ENCODE results near the gene NT5C2.
"Not testable (repeated sequence)": the region's sequence is repeated elsewhere in the genome, so short reads cannot be mapped to it uniquely, and the experiment has no call there.

The NT5C2 gene

DNA sequence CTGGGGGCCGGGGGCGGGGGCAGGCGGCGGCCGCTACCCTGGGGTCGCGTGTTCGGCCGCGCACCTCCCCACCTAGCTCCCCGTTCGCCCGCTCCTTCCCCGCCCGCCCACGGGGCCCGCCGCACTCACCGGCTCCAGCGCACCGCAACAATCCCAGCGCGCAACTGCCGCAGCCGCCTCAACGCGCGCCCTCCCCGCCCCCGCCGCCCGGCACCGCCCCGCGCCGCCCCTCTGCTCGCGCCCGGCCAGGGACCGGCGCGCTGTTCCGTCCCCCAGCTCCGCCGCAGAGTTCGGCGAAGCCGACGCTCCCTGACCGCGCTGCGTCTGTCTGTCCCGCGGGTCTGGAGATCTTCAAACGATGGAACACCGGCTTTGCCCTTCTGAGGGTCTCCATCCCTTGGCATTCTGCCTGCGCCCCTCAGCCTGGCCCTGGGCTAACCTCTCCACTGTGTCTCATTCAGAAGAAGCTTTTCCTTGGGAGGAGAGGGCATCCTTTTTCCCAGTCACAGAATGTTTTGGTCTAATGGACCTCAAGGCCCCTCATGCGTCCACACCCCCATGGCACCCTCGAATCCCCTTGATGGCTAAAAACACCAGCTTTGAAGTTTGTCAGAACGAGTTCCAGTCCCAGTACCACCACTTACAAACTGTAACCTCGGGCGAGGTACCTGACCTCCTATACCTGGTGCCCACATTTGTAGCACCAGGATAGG is at the start of gene NT5C2:
Gene NT5C2, minus strand, starts transcription at position 166 of the 713 bp plus-strand sequence. CDS start 18,314 bp downstream, outside the sequence.
- peak; percentile 47 to 56 for DNase-seq (ENCODE audit: low read depth in 2 of 2)

DNA sequence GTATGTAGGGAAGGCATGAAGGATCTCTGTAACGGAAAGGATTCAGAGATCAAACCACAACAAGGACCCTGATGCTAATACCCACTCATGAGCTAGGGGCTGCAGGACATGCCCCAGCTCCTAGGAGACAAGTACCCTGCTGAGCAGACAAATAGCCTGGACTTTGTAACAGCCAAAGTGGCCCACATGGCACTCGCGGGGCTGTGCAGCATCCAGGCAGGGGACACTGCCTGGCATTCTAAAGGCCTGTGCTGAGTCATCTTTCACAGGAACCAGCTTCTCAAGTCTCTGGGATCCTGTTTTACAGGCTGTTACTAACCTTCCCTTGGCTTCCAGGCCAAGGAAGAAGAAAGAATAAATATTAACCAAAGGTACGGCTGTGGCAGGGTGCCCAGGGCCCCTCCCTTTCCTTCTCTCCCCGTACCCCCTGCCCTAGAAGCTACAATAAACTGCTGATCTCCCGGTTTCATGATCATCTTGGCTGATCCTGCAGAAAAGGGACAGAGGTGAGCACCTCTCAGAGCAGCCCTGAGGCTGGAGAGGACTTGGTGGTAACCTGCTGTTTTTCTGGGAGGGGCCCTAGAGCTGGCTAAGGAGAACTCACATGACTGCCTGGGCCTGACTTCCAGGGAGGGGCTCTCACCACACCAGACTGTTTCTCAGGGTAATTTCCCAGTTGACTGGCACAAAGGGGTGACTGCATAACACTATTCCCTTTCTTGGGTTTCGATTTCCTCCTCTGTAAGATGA is 48.4 kb upstream of the NT5C2 start:
- DNase-seq (ENCODE audit: low read depth in 2 of 2) = no peak

DNA sequence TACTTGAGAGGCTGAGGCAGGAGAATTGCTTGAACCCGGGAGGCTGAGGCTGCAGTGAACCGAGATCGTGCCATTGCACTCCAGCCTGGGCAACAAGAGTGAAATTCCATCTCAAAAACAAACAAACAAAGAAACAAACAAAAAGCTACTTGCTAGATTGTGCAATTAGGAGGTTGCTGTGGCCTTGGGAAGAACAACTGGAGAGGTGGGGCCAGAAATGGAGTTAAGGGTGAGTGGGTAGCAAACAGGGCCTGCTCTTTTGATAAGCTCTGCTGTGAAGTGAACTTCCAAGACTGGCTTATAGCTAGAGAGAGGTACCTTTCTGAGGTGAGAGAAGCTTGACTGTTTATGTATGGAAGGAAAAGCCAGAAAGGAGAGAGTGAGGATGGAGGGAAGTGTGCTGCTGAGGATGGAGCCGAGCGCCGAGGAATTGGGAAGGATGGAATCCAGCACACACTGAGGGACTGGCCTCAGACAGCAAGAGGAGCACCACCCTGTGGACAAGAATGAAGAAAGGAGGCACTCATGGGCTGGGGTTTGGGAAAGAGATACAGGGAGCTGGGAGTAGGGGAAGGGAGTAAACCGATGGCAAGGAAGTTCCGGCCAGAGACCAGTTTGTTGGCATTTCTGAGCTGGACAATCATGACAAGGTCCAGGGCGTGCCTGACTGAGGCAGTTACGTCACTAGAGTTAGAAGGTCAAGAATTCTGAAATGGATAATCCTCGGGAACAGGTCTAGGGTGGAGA is 45.6 kb upstream of the NT5C2 start:
- no peak for DNase-seq (ENCODE audit: low read depth in 2 of 2)

DNA sequence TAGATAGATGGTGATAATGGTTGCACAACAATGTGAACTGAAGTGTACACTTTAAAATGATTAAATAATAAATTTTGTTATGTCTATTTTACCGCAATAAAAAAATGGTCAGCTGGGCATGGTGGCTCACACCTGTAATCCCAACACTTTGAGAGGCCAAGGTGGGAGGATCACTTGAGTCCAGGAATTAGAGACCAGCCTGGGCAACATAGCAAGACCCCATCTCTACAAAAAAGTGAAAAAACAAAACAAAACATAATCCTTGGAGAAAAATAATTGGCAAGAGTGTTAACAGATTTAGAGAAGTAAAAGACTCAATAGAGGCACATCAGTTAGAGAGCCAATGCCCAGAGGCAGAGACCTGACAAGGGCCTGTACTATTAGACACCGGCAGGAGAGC is 42.7 kb upstream of the NT5C2 start:
- no peak for DNase-seq (ENCODE audit: low read depth in 2 of 2)

DNA sequence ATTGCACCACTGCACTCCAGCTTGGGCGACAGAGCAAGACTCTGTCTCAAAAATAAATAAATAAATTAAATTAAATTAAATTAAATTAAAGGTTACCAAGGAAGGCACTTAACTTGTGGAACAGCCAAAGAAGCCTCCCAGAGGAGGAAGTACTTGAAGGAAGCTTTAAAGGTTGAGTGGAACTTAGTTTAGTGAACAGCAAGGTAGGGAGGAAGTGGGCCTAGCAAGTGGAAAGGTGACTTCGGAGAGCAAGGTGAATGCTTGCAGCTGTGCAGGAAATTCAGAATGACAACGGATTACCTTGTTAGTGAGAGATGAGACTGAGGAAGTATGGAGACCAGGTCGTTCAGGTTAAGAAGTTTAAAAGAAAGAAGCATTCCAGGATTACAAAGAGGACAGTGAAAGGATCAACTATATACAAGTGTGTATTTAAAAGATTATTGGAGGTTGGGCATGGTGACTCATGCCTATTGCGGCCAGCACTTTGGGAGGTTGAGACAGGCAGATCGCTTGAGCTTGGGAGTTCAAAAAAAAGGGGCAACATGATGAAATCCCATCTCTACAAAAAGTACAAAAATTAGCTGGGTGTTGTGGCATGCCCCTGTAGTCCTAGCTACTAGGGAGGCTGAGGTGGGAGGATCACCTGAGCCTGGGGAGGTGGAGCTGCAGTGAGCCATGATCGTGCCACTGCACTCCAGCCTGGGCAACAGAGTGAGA is 39.9 kb upstream of the NT5C2 start:
- DNase-seq (ENCODE audit: low read depth in 2 of 2) = no peak

DNA sequence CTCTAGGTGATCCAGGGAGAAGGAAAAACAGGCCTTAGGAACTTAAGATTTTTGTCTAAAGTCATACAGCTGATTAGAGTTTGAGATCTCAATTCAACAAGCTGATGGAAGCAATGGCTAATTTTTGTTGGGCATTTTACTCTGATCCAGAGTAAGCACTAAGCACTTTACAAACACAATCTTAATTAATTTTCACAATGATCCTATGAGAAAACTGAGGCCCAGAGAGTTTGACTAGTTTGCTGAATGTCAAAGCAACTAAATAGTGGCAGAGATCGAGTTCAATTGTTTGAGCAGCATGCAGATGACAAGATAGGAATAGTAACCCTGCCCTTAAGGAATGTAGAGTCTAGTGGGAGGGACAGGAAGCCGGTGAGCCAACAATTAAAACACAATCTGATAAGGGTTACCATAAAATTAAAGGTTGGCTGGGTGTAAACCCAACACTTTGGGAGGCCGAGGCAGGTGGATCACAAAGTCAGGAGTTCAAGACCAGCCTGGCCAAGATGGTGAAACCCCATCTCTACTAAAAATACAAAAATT is 39.1 kb upstream of the NT5C2 start:
- no peak for DNase-seq (ENCODE audit: low read depth in 2 of 2)

DNA sequence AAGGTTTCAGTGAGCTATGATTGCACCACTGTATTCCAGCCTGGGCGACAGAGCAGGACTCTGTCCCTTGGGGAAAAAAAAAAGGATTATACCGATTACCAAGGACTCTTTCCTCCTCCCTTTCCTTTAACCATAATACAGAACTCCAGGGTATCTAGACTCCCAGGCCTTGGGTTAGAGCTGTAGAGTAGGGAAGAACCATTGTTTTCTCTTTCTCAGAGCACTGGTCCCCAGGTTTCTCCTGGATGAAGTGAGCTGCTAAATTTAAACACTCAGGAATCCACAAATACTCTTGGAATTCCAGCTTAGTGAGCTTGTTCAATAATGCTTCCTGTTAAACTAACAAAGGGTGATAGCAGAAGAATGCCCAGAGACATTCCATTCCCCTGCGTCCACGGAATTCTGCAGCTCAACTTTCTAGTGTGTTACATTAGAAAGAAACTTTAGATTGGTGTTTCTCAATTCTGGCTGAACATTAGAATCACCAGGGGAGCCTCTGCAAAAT is 38.0 kb upstream of the NT5C2 start:
- no peak for DNase-seq (ENCODE audit: low read depth in 2 of 2)

DNA sequence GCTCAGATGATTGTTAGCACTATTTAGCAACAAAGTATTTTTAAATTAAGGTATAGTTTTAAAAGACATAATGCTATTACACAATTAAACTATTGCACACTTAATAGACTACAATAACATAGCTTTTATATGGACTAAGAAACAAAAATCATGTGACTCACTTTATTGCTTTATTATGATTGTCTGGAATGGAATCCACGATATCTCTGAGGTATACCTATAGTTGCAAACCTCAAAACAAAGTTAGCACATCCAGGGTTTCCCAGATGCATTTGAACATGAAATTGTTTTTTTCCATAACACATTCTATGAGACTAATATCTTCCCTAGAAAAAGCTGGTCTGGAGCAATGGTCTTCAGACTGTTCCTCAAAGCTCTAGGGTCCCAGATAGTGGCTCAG is 34.3 kb upstream of the NT5C2 start:
- no peak for DNase-seq (ENCODE audit: low read depth in 2 of 2)

DNA sequence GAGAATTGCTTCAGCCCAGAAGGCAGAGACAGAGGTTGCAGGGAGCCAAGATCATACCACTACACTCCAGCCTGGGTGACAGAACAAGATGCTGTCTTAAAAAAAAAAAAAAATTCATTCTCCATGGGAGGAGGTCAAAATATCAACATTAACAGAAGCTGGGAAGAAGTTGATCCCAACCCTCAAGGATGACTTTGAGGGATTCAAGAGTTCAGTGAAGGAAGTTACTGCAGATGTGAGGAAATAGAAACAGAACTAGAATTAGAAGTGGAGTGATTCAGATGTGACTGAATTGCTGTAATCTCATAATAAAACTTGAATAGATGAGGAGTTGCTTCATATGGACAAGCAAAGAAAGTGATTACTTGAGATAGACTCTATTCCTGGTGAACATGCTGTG is 32.9 kb upstream of the NT5C2 start:
- DNase-seq (ENCODE audit: low read depth in 2 of 2) = no peak

DNA sequence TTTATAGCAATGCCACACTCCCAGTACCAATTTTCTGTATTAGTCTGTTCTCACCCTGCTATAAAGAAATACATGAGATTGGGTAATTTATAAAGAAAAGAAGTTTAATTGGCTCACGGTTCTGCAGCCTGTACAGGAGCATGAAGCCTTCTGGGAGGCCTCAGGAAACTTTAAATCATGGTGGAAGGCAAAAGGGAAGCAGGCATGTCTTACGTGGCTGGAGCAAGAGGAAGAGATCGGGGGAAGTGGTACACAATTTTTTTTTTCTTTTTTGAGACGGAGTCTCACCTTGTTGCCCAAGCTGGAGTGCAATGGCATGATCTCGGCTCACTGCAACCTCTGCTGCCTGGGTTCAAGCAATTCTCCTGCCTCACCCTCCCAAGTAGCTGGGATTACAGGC is 31.6 kb upstream of the NT5C2 start:
- not testable (repeated sequence) for DNase-seq (ENCODE audit: low read depth in 2 of 2)

DNA sequence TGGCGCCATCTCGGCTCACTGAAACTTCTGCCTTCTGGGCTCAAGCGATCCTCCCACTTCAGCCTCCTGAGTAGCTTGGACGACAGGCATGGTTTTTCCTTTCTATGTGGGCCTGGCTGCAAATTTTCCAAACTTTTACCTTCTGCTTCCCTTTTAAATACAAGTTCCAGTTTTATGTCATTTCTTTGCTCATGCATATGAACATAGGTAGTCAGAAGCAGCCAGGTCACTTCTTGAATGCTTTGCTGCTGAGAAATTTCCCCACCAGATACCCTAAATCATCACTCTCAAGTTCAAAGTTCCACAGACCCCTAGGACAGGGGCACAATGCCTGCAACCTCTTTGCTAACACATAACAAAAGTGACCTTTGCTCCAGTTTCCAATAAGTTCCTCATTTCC is 31.1 kb upstream of the NT5C2 start:
- no peak for DNase-seq (ENCODE audit: low read depth in 2 of 2)

DNA sequence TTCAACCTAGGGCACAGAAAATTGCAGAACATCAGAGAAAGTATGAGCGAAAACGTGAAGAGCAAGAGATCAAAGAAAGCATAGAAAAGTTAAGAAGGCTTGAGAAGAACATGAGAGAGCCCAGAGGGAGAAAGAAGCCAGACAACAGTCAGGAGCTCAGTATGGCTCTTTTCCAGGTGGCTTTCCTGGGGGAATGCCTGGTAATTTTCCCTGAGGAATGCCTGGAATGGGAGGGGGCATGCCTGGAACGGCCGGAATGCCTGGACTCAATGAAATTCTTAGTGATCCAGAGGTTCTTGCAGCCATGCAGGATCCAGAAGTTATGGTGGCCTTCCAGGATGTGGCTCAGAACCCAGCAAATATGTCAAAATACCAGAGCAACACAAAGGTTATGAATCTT is 23.3 kb upstream of the NT5C2 start:
- not testable (repeated sequence) for DNase-seq (ENCODE audit: low read depth in 2 of 2)

DNA sequence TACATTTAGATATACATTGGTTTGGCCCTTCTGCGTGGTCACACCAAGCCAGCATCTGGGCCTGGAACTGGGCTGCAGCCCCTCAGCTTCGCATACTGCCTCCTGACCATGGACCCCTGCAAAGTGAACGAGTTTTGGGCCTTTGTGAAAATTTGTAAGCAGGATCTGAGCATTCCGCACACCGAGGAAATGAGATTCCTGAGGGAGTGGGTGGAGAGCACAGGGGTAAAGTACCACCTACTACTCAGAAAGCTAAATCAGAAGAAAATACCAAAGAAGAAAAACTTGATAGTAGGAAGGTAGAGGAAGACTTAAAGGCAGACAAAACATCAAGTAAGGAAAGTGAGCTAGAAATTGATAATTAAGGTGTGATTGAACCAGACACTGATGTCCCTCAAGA is 22.5 kb upstream of the NT5C2 start:
- DNase-seq (ENCODE audit: low read depth in 2 of 2) = no peak

DNA sequence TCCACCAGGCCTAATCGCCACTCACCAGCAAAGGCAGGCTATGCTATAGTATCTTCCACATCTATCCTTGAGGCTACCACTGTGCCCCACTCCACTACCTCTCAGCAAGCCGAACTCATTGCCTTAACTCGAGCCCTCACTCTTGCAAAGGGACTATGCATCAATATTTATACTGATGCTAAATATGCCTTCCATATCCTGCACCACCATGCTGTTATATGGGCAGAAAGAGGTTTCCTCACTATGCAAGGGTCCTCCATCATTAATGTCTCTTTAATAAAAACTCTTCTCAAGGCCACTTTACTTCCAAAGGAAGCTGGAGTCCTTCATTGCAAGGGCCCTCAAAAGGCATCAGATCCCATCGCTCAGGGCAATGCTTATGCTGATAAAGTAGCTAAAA is 17.2 kb upstream of the NT5C2 start:
- not testable (repeated sequence) for DNase-seq (ENCODE audit: low read depth in 2 of 2)

DNA sequence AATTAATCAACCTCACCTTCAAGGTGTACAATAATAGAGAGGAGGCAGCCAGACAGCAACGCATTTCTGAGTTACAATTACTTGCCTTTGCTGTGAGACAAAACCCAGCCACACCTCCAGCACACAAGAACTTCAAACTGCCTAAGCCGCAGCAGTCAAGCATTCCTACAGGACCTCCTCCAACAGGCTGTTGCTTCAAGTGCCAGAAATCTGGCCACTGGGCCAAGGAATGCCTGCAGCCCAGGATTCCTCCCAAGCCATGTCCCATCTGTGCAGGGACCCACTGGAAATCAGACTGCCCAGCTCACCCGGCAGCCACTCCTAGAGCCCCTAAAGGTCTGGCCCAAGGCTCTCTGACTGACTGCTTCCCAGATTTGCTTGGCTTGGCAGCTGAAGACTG is 14.6 kb upstream of the NT5C2 start:
- DNase-seq (ENCODE audit: low read depth in 2 of 2) = not testable (repeated sequence)

DNA sequence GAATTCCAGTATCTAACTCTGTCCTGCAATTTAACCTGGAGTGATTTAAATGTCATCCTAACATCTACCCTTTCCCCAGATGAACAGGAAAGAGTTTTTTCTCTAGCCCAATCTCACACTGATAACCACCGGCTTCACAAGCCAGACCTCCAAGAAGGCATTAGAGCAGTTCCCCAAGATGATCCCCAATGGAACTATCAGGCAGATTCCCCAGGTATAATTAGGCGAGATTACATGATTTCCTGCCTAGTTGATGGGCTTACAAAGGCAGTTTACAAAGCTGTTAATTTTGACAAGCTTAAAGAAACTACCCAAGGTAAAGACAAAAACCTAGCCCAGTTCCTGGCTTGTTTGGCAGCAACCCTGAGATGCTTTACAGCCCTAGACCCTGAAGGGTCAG is 14.1 kb upstream of the NT5C2 start:
- DNase-seq (ENCODE audit: low read depth in 2 of 2) = no peak

DNA sequence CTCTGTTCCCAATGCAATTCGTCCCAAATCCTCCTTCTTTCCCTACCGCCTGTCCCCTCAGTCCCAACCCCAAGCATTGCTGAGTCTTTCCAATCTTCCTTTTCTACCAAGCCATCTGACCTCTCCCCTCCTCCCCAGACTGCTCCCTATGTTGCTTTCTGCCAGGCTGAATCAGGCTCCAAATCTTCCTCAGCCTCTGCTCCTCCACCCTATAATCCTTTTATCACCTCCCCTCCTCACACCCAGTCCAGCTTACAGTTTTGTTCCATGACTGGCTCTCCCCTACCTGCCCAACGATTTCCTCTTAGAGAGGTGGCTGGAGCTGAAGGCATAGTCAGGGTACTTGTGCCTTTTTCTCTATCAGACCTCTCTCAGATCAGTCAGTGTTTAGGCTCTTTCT is 13.6 kb upstream of the NT5C2 start:
- DNase-seq (ENCODE audit: low read depth in 2 of 2) = not testable (repeated sequence)

DNA sequence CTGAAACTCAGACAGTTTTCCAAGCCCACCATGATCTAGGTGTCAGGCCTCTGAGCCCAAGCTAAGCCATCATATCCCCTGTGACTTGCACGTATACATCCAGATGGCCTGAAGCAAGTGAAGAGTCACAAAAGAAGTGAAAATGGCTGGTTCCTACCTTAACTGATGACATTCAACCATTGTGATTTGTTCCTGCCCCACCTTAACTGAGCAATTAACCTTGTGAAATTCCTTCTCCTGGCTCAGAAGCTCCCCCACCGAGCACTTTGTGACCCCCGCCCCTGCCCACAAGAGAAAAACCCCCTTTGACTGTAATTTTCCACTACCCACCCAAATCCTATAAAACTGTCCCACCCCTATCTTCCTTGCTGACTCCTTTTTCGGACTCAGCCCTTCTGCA is 12.3 kb upstream of the NT5C2 start:
- DNase-seq (ENCODE audit: low read depth in 2 of 2) = not testable (repeated sequence)

DNA sequence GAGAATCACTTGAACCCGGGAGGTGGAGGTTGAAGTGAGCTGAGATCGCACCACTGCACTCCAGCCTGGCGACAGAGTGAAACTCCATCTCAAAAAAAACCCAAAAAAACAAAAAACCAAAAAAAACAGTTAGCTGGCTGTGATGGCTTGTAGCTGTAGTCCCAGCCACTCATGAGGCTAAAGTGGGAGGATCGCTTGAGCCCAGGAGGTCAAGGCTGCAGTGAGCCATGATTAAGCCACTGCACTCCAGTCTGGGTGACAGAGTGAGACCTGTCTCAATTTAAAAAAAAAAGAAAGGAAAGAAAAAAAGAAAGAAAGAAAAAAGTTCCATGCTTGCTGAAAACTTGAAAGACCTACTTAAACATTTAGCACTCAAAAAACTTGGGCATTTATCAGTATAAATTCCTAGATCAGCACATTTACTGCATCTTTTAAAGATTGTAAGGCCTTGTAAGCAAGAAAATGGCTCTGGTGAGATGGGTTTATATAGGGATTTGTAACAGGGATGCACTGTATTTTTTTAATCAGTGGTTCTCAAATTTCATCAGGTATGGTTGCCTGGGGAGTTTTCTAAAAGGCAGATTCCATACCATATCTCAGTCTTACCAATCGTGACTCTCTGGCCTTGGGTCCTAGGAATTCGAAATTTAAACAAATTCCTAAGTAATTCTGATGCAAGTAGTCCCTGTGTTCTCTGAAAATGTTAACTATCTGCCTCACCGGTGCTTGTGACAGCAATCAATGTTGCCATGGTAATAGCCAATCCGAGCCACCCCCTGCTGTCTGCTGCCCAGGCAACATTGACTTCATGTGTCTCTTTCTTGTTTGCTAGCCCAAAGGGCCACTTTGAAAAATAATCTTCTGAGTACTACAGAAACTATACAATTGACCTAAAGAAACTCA is 11.5 kb upstream of the NT5C2 start:
- no peak for DNase-seq (ENCODE audit: low read depth in 2 of 2)

DNA sequence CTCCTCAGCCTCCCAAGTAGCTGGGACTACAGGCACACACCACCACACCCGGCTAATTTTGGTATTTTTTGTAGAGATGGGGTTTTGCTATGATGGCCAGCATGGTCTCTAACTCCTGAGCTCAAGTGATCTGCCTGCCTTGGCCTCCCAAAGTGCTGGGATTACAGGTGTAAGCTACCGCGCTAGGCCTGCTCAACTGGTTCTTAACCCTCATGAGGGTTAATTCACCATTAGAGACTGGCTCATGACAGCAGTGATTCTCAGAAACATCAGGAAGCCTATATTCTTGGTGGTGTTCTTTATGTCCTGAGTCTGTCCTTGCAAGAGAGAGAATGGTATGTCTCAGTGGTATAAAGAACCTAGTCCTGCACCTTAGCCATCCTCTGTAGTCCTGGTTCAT is 10.4 kb upstream of the NT5C2 start:
- no peak for DNase-seq (ENCODE audit: low read depth in 2 of 2)

Data from stimulated activated CD8-positive, alpha-beta memory T cell treated with anti-CD3 and anti-CD28 coated beads, Interleukin-7, amount 100 ng/mL, for 1 hour (primary cell).